ENCODE results near the gene FANCB.

- TF ChIP-seq RAD21 (IDR thresholded peaks at IDR 0.05; ENCODE audit: low read depth) (no peak), CREB1 (IDR thresholded peaks at IDR 0.05; ENCODE audit: low read depth) (no peak), CEBPB (IDR thresholded peaks at IDR 0.05) (no peak), TEAD4 (IDR thresholded peaks at IDR 0.05) (no peak), YY1 (IDR thresholded peaks at IDR 0.05; ENCODE audit: low read depth) (no peak), EP300 (IDR thresholded peaks at IDR 0.05; ENCODE audit: borderline replicate concordance) (no peak), TAF1 (IDR thresholded peaks at IDR 0.05; ENCODE audit: low read depth) (no peak), MAX (IDR thresholded peaks at IDR 0.05) (no peak), REST (IDR thresholded peaks at IDR 0.05; ENCODE audit: low read depth) (no peak), FOXM1 (IDR thresholded peaks at IDR 0.05; ENCODE audit: borderline replicate concordance, low read depth) (no peak)
Measured at GRCh38 chrX:14903891-14904290, 31.0 kb upstream of the FANCB start.
